HTERT RPE-1 (cell line): Measurements from ENCODE around the gene TGM2.

Experiments used
- in situ Hi-C: fragments of 300-500 bp; cut with MboI; formaldehyde crosslinking; loops from 4 replicates; pipeline ENCODE4 v1.14.3; 2020; ENCODE audit warnings: low sequenced_read_pairs

Gene TGM2

DNA sequence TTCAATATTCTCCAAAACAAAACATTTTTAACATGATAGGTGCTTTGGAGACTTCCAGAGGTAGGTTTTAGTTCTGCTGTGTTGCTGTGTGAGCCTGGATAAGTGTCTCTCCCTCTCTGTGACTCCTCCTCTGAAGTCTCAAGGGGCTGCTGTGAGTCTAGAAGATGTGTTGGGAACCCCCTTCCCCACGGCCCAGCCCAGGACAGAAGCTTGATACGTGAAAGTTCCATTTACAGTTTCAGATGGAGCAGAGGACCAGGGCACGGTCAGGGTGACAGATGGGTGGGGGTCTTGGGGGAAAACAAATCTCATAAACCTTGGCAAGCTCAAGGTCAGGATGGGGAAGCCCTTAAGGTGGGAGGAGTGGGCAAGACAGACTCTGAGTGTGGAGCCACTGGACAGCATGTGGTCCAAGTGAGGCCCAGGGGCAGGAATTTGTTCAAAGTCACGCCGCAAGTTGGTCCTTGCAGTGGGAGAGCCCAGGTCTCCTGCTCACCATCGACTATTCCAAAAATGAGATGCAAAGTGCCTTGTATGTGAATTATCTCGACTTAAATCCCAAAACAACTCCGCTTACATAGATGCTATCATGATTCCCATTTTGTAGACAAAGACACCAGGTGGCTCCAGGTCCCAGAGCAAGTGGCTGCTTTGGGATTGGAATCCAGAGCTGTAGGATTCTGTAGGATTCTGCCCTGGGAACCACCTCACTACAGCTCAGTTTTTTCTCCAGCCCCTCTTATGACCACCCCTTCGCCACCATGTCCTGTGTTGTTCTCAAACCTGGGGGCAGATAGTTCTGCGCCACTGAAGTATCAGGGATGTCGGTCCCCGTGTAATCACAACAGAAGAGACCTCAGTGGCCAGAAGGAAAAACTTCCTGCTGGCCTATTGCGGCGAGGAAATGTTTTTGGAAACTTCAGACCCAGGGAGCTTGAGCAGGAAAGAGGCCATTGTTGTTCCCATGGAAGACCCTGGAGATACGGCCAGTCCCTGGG is 1.9 kb downstream of the TGM2 start:
- in situ Hi-C loops, result no loop called here

DNA sequence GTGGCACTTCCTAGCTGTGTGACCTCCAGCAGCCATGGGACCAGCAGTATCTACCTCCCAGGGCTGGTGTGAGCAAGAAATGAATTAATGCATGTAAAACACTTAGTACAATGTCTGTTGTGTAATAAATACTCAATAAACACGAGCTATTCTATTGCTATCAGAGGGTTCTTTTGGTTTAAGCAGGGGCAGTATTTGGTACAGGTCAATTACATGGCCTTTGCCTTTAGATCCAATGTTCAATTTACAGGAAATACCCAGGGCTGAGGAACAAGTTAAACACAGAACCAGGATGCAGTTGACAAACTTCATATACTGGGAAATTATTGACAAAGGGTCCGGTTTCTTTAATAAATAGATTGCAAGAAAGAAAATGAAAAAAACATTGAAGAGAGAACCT is 2.9 kb downstream of the TGM2 start:
- in situ Hi-C loops, result no loop called here

DNA sequence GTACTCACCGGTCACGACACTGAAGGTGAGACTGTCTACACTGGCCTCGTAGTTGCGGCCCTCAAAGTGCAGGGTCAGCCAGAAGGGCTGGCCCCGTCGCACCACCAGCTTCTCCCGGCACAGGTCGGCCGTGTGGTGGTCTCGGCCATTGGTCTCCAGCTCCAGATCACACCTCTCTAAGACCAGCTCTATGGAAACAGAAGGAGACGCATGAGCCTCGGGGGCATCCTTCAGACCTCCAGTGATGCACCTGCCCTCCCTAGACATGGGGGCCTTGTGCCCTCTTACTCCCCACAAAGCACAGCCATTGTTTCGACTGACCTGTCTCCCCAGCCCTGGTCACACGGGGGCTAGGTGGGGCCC is 3.7 kb downstream of the TGM2 start:
- in situ Hi-C loops, result no loop called here

DNA sequence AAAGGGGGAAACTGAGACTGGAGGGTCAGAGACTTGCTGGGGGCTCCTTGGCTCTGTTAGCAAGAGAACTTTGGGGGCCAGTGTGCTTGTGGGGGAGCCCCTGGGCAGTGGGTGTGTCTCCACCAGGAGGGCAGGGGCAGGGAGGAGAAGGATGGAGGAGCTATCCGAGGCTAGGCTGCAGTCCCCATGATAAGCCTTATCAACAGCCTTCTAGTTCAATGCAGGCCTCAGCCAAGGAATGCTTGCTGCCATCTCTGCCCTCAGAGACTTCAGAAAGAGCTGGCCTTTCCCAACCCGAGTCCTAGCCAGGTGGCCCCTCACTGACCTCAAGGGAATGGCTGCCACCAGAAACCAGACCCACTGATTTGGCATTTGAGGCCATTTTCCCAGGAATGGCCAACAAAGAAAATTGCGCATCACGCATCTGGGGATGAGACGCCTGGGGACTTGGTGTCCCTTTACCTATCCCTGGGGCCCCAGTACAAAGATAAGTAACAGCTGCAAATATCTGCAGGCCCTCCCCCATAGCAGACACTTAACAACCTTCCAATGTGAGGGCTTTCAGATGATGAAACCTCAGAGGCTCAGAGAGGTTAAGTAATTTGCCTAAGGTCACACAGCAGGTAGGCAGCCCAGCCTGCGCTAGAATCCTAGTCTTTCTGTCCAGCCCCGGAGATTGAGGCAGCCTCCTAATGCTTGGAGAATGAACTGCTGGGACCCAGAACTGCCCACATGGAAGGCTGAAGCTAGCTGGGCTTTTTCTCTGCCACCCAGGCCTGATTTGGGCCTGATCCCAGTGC is 4.9 kb downstream of the TGM2 start:
- in situ Hi-C loops, result no loop called here

DNA sequence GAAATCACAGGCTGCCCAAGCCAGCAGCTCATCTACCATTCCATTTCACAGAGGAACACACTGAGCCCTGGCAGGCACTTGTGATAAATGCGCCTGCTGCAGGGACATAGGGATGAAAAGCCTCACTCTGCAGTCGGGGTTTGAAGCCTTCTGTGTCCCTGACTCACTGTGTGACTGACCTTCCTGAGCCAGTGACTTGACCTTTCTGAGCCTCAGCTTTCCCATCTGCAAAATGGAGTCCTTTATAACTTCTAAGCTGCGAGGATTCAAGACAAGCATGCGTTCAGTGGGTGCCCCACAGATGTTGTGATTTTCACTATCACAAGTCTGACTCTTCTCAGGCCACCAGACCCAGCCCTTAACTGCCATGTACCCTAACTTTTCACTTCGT is 5.5 kb downstream of the TGM2 start:
- in situ Hi-C loops, result no loop called here

DNA sequence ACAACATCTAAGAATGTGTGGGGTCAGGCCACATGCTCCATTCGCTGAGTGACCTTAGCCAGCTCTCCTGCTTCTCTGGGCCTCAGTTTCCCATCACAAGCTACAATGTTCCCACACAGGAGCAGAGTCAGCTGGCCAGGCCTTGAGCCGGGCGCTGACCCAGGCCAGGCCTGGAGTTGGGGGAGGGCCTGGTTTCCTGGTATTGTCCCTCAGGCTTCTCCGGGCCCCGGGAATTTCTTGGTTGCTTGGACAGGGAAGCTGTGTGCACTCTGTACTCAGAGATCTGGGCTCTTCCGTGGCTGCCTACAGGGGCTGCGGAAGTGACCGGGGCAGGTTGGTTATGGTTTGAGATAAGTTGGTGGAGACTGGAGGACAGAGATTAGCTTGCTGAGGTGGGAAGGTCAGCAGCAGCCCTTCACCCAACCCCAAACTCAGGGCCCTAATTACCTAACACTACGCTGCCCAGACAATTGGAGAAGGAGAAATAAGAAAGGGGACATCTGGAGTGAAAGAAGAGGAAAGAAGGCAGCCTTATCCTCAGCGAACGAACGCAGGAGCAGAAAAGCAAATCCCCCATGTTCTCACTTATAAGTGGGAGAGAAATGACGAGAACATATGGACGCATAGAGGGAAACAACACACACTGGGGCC is 6.2 kb downstream of the TGM2 start:
- in situ Hi-C loops, result no loop called here

DNA sequence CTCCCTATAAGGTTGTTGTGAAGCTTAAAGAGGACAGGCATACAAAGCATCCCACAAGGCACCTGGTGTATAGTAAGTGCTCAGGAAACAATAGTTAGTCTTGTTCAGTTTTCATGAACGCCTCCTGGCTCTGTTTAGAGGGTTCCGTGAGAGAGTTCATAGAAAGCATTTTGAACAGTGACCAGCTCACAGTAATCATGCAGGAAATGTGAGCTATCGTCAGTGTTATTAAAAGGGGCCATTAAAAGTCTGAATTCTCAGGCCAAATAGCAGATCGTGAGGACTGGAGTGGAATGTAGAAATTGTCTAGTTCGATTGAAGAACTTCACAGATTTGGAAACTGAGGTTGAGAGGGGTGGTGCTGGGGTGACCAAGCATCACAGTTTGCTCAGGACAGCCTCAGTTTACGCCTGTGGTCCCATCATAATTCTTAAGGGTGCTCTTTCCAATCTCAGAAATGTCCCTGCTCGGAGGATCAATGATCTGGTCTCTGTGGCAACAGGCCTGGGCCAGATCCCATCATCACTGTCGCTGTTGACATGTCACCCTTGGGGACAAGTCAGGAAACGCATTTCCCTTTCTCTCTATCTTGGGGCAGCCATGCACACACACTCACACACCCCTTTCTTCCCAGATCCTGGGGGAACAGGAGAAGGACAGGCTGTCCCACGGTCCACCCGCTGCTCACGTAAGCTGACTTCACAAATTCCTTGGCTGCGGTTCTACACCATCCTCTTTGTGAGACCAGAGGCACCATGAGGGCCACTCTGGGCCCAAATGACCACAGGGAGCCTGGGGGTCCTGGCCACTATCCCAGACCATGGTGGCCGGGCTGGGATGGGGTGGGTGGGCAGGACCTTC is 7.2 kb downstream of the TGM2 start:
- in situ Hi-C loops, result no loop called here

DNA sequence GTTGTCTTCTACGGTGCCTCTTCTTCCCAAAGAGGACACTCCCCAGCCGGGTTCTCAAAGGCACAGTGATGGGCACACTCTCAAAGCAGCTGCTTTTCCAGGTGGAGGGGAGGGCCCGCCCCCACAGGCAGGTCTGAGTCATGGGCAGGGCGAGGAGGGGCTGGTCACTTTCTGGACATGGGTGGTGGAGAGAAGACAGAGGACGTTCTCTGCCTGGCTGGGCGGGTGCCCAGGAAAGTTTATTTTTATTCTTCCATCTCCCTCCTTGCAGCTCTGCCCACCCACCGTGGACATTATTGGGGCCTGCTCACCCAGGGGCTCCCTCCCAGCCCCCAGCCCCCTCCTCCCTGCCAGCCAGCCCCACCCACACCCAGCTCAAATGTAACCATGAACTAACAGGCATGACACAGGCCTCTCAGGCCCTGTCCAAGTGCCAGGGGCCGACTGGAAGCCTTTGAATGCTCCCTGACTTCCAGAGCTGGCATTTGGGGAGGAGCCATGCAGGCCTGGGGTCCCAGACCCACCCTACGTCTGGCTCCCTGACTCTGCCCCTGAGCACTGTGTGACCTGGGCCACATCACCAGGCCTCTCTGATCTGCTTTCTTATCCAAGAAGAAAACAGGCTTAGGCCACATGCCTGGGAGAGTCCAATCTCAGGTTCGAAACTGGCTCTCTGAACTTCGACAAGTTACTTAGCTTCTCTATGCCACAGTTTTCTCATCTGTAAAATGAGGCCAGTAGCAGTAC is 8.0 kb downstream of the TGM2 start:
- in situ Hi-C loops, result no loop called here

DNA sequence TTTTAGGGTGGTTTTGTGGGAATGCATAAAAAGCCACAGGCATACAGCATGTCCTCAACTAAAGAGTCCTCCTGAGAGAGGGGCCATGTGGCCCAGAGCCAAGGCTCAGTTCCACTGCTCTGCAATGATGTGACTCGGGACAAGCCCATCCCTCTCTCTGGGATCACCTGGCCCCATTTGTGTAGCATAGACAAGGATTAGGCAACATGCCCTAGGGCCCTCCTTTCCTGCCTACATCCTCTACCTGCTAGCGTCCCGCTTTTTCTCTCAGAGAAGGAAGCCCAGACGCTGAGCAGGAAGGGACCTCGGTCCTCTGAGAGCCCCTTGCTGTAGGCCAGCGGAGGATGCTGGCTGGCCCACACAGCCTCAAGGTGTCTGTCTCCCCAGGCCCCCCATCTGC is 8.8 kb downstream of the TGM2 start:
- in situ Hi-C loops, result no loop called here

DNA sequence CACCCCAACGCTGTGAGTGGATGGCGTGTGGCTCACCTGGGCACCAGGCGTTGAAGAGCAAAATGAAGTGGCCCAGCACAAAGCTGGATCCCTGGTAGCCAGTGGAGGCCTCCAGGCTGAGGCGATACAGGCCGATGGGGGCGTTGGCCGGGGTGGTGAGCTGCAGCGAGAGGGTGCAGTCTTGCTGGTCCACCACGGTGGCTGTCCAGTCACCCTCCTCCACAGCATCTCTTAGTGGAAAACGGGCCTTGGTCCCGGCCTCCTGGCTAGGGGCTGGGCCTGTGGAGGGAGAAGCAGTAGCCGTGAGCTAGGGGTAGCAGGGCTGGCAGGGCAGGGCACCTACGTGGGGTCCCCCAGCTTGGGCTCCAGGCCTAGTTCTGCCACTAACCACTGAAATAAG is 9.3 kb downstream of the TGM2 start:
- in situ Hi-C loops, result no loop called here

DNA sequence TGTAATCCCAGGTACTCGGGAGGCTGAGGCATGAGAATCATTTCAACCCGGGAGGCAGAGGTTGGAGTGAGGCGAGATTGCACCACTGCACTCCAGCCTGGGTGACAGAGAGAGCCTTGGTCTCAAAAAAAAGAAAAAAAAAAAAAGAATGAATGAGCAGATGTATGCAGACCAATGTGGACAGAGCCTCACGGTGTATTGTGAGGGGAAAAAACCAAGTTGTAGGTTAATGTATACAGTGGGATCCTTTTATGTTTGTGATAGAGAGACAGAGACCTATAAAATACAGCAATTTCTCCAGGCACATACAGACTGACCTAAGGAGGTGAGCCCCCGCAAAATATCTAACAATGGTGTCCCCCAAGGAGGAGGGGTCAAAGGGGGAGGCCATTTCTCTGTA is 11.7 kb downstream of the TGM2 start:
- in situ Hi-C loops, result no loop called here

DNA sequence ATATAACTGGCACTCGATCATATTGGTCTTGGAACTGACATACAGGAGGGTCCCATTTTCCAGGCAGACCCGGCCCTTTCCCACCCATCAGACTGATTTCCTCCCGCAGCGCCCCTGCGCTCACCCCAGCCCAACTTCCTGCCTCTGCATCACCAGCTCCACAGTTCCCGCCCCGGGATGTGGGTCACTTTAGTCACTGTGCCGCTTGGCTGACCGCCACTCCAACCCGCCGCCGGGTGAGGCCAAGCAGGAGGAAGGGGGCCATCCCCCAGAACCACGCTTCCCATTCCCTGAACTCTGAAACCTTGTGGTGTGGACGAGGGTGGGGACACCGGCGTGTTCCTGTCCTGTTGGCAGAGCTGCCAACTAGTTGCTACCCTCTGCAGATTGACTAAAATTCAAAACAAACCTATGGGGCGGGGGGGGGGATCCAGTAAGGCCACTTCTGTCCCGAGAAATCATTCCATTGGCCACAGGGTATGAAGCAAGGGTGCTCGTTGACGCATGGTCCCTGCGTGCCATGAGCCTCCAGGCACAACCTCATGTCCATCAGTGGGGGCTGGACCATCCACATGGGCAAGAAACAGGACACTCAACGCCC is 12.3 kb downstream of the TGM2 start:
- in situ Hi-C loops, result no loop called here

DNA sequence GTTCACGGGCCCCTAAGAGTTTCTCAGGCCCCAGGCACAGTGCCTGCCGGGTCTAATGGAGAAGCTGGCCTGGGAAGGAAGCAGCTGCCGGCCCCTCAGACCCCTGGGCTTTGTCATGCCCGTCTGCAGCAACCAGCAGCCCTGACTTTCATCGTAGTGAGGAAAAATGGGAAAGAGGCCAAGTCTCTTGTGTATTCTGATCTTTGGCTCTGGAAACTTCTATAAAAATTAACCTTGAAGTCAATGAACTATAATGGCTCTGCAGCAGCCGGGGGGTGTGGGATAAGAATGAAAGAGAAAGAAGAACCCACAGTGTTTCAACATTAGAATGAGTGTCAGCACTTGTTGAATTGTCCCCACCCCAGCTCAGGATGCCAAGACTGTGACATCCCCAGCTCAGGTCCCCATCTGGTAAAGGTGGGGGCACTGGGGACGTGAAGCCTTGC is 12.9 kb downstream of the TGM2 start:
- in situ Hi-C loops, result no loop called here

DNA sequence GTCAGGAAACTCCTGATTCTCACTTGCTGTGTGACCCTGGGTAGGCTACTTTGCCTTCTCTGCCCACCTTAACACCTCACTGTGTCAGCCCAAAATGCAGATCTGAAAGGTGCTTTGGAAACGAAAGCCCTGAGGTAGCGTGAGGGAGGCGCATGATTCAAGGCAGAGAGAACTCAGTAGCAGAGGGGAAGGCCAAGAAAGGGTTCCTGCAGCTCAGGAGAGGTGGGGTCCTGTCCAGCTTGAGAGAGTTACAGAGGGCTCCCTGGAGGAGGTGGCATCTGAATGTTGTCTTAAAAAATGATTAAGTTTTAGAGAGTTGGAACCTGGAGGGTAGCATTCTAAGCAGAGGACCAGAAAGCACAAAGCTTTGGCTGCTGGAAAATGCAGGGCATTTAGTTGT is 13.6 kb downstream of the TGM2 start:
- in situ Hi-C loops, result no loop called here

DNA sequence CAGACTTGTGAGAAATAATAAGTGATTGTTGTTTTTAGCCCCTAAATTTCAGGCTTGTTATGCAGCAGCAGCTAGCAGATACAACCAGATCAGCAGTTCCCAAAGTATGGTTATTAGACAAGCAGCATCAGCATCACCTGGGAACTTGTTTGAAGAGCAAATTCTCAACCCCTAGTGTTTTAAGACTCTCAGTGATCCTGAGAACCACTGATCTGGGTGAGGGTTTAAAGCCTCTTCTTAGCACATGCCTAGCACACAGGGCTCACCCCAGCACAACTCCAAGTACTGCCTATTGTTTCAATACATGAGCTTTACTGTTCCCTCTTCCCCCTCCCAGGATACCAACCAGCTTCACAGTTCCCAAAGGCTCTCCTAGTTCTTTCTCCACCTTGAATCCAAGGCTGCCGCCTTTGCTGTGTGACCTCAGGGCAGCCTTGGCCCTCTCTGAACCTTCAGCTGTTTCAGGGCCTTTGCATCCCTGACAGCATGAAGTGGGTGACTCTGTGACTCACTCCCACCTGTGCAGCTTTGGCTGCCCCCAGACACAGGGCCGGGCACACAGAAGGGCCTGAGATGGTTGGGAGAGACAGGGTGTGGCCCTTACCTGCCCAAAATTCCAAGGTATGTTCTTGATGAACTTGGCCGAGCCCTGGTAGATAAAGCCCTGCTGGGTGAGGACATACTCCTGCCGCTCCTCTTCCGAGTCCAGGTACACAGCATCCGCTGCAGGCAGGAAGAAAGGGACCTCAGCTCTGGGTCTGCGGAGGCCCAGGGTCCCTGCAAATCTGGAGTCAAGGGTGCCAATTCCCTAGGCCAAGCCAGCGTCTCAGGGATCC is 14.5 kb downstream of the TGM2 start:
- in situ Hi-C loops, result no loop called here

DNA sequence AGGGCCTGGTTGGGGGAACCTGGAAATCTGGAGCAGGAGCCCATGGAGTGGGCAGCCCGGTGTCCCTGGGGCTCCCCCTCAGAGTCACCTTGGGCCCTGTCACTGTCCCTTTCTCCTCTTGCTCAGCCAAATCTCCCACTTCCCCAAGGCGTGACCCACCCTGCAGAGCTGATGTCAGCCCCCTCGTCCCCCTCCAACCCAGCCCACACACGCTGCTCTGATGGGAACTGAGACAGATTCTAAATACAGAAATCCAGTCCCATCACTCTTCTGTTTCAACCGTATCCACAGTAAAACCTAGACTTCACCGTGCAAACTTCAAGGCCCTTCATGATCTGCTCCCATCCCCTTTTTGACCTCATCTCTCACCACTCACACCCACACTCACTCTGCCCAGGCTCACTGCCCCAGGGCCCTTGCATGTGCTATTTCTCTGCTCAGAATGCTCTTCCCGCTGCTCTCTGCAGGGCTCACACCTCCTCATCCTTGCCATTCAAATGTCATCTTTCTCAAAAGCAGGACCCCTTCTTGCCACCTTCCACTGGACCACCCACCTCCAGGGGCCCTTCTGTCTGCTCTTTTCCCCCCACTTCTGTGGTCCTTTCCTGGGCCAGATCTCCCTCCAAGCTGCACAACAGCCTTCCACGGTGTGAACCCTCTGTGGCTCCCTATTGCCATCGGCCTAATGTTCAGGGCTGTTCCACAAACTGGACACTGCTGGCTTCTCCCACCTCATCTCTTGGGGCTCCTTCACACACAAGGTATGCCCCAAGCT is 16.6 kb downstream of the TGM2 start:
- in situ Hi-C loops, result no loop called here

DNA sequence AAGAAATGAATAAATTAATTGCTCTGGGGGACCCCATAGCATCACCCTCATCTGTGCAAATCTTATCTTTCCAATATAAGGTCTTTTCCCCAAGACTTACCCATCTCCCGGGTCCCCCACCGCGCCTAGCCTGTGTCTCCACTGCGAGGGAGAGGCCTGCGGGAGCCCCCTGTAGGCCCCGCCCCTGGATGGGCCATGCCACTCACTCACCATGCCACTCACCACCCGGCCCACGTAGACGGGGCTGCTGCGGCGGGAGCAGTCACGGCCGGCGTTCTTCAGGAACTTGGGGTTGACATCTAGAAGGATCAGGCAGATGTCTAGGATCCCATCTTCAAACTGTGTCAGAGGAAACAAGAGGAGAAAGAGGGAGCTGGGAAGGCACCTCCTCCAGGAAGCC is 17.3 kb downstream of the TGM2 start:
- in situ Hi-C loops, result no loop called here

DNA sequence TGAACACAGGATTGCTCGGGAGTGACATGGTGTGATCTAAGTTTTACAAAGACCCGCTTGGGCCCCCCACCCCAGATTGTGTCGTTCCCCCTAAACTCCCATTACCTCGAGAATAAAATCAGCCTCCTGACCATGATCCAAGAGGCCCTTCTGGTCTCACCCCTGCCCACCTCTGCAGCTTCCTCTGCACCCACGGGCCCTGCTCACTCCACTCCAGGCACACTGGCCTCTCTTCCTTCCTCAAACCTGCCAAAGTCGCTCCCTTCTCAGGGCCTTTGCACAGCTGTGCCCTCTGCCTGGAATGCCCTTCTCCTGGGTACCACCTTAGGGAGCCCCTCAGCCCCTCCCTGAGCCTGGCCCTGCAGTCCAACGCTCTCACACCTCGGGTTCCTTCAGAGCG is 17.9 kb downstream of the TGM2 start:
- in situ Hi-C loops, result no loop called here
